Measurements from ENCODE around the gene DAZAP1. TPM values are rescaled to one million over a fixed set of nuclear protein-coding genes. Genes with fewer than 3 reads are reported as not detected.
A peak's percentile ranks its signal among the peaks of the same experiment; 100 is the strongest.

Gene DAZAP1
- polyA plus RNA-seq, 1 of the 3 experiments (the other 2 are of a cell fraction): 54.3 TPM

GRCh38 chr19:1384085-1384462 is 23.3 kb upstream of the DAZAP1 start:
- Histone ChIP-seq H3F3A (replicated peaks; ENCODE audit: insufficient read depth) (peaks cover 10% of the 10 kb centered on the region), H3K4me1 (ENCODE audit: control insufficient read depth in 1 of 2, insufficient read depth in 2 of 2, low read depth in 1 of 2, low read length in 1 of 2) (peaks cover 0 to 12% of the 10 kb centered on the region in 2 experiments; a peak in 1 of 4 replicates), H3K4me3 (ENCODE audit: low read depth in 2 of 2, low read length in 1 of 2) (peak overlapping the region; percentile 83 to 91), H3K36me3 (replicated peaks in 1 of 2; ENCODE audit: control insufficient read depth in 1 of 2, insufficient read depth in 2 of 2, low read length in 1 of 2) (no peaks in the 10 kb centered on the region), H3K9me2 (no peaks in the 10 kb centered on the region), H2AFZ (ENCODE audit: low read depth) (peak overlapping the region; percentile 72; the same call in 1 of the 2 replicates), H4K20me1 (ENCODE audit: insufficient read depth) (no peaks in the 10 kb centered on the region), H3K4me2 (peak overlapping the region; percentile 94), H3K27me3 (ENCODE audit: insufficient read depth) (no peaks in the 10 kb centered on the region), H3K79me2 (ENCODE audit: insufficient read depth) (peaks cover 17% of the 10 kb centered on the region), H3K27ac (ENCODE audit: low read depth in 2 of 2, low read length in 1 of 2) (peak overlapping the region; percentile 62 to 87; a peak in 2 of 4 replicates), H3K9ac (peak overlapping the region; percentile 66), H3K9me3 (no peaks in the 10 kb centered on the region)
- DNase-seq: no peak
- CTCF ChIA-PET: no interaction called here
- POLR2A ChIA-PET: no interaction called here
- WGBS (ENCODE audit: low lambda C conversion rate): 4% methylated on average over 9 of the region's 23 CpGs
- TF ChIP-seq YY1 (IDR thresholded peaks at IDR 0.05; ENCODE audit: low read depth) (no peak; the same call in 1 of the 2 replicates), NFIC (IDR thresholded peaks at IDR 0.05; ENCODE audit: borderline replicate concordance) (no peak), RCOR1 (IDR thresholded peaks at IDR 0.05; ENCODE audit: low read length) (no peak), USF1 (IDR thresholded peaks at IDR 0.05; ENCODE audit: borderline replicate concordance, low read depth) (no peak), TEAD4 (IDR thresholded peaks at IDR 0.05; ENCODE audit: borderline replicate concordance, insufficient read depth) (no peak), CHD2 (IDR thresholded peaks at IDR 0.05; ENCODE audit: low read length, partially characterized antibody) (no peak)

- 0 out of 2 replicates have a peak overlapping the region, but pooled peaks have one; percentile 40 for H2AFZ ChIP-seq (ENCODE audit: low read depth)
- ChIA-PET POLR2A (no interaction called here), CTCF (interaction anchor here (1.0 kb wide), 1 partner anchor 68 kb away, joined by 3 read pairs; no protein-coding TSS in a partner anchor)
These were observed 22.8 kb upstream of the DAZAP1 start for GRCh38 chr19:1384478-1385110.

More at GRCh38 chr19:1384478-1385110, 22.8 kb upstream of the DAZAP1 start:
- H3K36me3 ChIP-seq (replicated peaks in 1 of 2; ENCODE audit: control insufficient read depth in 1 of 2, insufficient read depth in 2 of 2, low read length in 1 of 2): peaks cover 0 to 2% of the 10 kb centered on the region in 2 experiments
- H4K20me1 ChIP-seq (ENCODE audit: insufficient read depth): no peaks in the 10 kb centered on the region
- peak overlapping the region; percentile 66 for H3K9ac ChIP-seq
- H3K4me1 ChIP-seq (ENCODE audit: control insufficient read depth in 1 of 2, insufficient read depth in 2 of 2, low read depth in 1 of 2, low read length in 1 of 2): peaks cover 0 to 12% of the 10 kb centered on the region in 2 experiments; a peak in 1 of 4 replicates
- no peaks in the 10 kb centered on the region for H3K27me3 ChIP-seq (ENCODE audit: insufficient read depth)
- H3K79me2 ChIP-seq (ENCODE audit: insufficient read depth): peaks cover 17% of the 10 kb centered on the region
- no peaks in the 10 kb centered on the region for H3K9me2 ChIP-seq
- DNase-seq: no peak
- TF ChIP-seq FOXM1 (IDR thresholded peaks at IDR 0.05; ENCODE audit: low read depth): no peak
- no peak for TF ChIP-seq FOXJ3 (CRISPR knock-in tag; IDR thresholded peaks at IDR 0.05)
- TF ChIP-seq SIN3A (IDR thresholded peaks at IDR 0.05; ENCODE audit: borderline replicate concordance, low read depth, low read length): no peak
- no peak for TF ChIP-seq POLR2AphosphoS5 (IDR thresholded peaks at IDR 0.05; ENCODE audit: low read depth, low read length)
- TF ChIP-seq GATA2 (CRISPR knock-in tag; IDR thresholded peaks at IDR 0.05): no peak
- TF ChIP-seq NRF1 (IDR thresholded peaks at IDR 0.05; ENCODE audit: low read depth, low read length): no peak
- no peak for TF ChIP-seq MAX (IDR thresholded peaks at IDR 0.05; ENCODE audit: low read depth)
- TF ChIP-seq ZBTB33 (IDR thresholded peaks at IDR 0.05; ENCODE audit: borderline replicate concordance, low read depth): no peak
- TF ChIP-seq RCOR1 (IDR thresholded peaks at IDR 0.05; ENCODE audit: low read length): no peak
- TF ChIP-seq RXRA (IDR thresholded peaks at IDR 0.05; ENCODE audit: borderline replicate concordance, low read depth): no peak
- no peak for TF ChIP-seq RFX5 (IDR thresholded peaks at IDR 0.05; ENCODE audit: low read length)
- no peak for TF ChIP-seq RAD21 (IDR thresholded peaks at IDR 0.05; ENCODE audit: low read length)
- peaks cover 10% of the 10 kb centered on the region for H3F3A ChIP-seq (replicated peaks; ENCODE audit: insufficient read depth)
- 31% methylated on average over 17 of the region's 17 CpGs for WGBS (ENCODE audit: low lambda C conversion rate)
- H3K9me3 ChIP-seq: no peaks in the 10 kb centered on the region
- H3K27ac ChIP-seq (ENCODE audit: low read depth in 2 of 2, low read length in 1 of 2): peak overlapping the region in 1 of 2 experiments; percentile 62; a peak in 1 of 4 replicates
- H3K4me2 ChIP-seq: peak overlapping the region; percentile 94
- peak overlapping the region; percentile 83 to 91 for H3K4me3 ChIP-seq (ENCODE audit: low read depth in 2 of 2, low read length in 1 of 2)

All from SK-N-SH (cell line).